OCI-LY1 (cell line): ENCODE measurements around the gene SMAD6.
A peak's percentile ranks its signal among the peaks of the same experiment; 100 is the strongest.

ENCODE experiments used
- H2AFZ ChIP-seq: fragments of 200-600 bp; sonication (generic), shearing (Covaris generic); 2 replicates; pipeline ENCODE4 v1.6.0; 2014; ENCODE audit warnings: antibody characterized with exemption, mild to moderate bottlenecking, low read length
- H3F3A ChIP-seq: fragments of 200-600 bp; sonication (generic), shearing (Covaris generic); 2 replicates; pipeline ENCODE4 v1.6.0; 2014; ENCODE audit warnings: mild to moderate bottlenecking, antibody characterized with exemption, low read length, moderate library complexity; ENCODE audit not compliant: insufficient read depth
- H3K27ac ChIP-seq: fragments of 200-600 bp; sonication (generic); 2 replicates; pipeline ENCODE4 v1.5.1; 2014; ENCODE audit warnings: low read length, mixed run types, mild to moderate bottlenecking, low read depth; ENCODE audit not compliant: poor library complexity, severe bottlenecking
- H3K27me3 ChIP-seq: fragments of 200-600 bp; sonication (generic); 2 replicates; pipeline ENCODE4 v1.6.0; 2014; ENCODE audit warnings: antibody characterized with exemption, mild to moderate bottlenecking, low read length, moderate library complexity; ENCODE audit not compliant: insufficient read depth
- H3K36me3 ChIP-seq: fragments of 200-600 bp; sonication (generic); 2 replicates; pipeline ENCODE4 v1.6.1; 2014; ENCODE audit warnings: mild to moderate bottlenecking, antibody characterized with exemption, low read length, moderate library complexity, mixed read lengths; ENCODE audit not compliant: insufficient read depth
- H3K4me1 ChIP-seq: fragments of 200-600 bp; sonication (generic); 2 replicates; pipeline ENCODE4 v1.5.1; 2014; ENCODE audit warnings: mild to moderate bottlenecking, low read length, moderate library complexity; ENCODE audit not compliant: insufficient read depth, severe bottlenecking
- H3K4me2 ChIP-seq: fragments of 200-600 bp; sonication (generic), shearing (Covaris generic); 2 replicates; pipeline ENCODE4 v1.6.1; 2014; ENCODE audit warnings: low read length
- H3K4me3 ChIP-seq: fragments of 200-600 bp; sonication (generic); 2 replicates; pipeline ENCODE4 v1.5.1; 2014; ENCODE audit warnings: low read length, low read depth, mild to moderate bottlenecking, mixed read lengths; ENCODE audit not compliant: poor library complexity, severe bottlenecking
- H3K79me2 ChIP-seq: fragments of 200-600 bp; shearing (Covaris generic); 2 replicates; pipeline ENCODE4 v1.6.1; 2016; ENCODE audit warnings: mixed run types, low read length, mixed read lengths; ENCODE audit not compliant: insufficient read depth
- H3K9ac ChIP-seq: fragments of 200-600 bp; sonication (generic), shearing (Covaris generic); 2 replicates; pipeline ENCODE4 v1.6.1; 2014; ENCODE audit warnings: mild to moderate bottlenecking, low read length, mixed read lengths
- H3K9me2 ChIP-seq: fragments of 200-600 bp; sonication (generic), shearing (Covaris generic); 2 replicates; pipeline ENCODE4 v1.6.1; 2014; ENCODE audit warnings: low read depth, mild to moderate bottlenecking, low read length, mixed read lengths
- H3K9me3 ChIP-seq: fragments of 200-600 bp; shearing (Covaris generic); 2 replicates; pipeline ENCODE4 v1.6.1; 2014; ENCODE audit warnings: low read length, mixed read lengths
- H4K20me1 ChIP-seq: fragments of 200-600 bp; sonication (generic), shearing (Covaris generic); 2 replicates; pipeline ENCODE4 v1.6.0; 2016; ENCODE audit warnings: mild to moderate bottlenecking, low read length; ENCODE audit not compliant: insufficient read depth
- CTCF ChIP-seq: fragments of 200-600 bp; sonication (generic), shearing (Covaris generic); IDR thresholded peaks from 2 replicates; pipeline ENCODE4 v1.5.1; 2017; ENCODE audit warnings: mild to moderate bottlenecking, antibody characterized with exemption, low read length, moderate library complexity, mixed read lengths
- EZH2 ChIP-seq: fragments of 200-600 bp; sonication (generic), shearing (Covaris generic); IDR thresholded peaks from 2 replicates; pipeline ENCODE4 v1.8.0; 2017; ENCODE audit warnings: borderline replicate concordance, mixed run types, mild to moderate bottlenecking, antibody characterized with exemption, low read length, moderate library complexity, mixed read lengths

Gene SMAD6

GRCh38 chr15:66788024-66788423 is 86.0 kb downstream of the SMAD6 start:
- H3K36me3 ChIP-seq: peaks cover 2% of the 10 kb centered on the region; the same call in 1 of the 2 replicates
- no peak overlapping the region for H3K27ac ChIP-seq
- H3K9me3 ChIP-seq: no peaks in the 10 kb centered on the region
- H3K79me2 ChIP-seq: no peaks in the 10 kb centered on the region
- H3K4me2 ChIP-seq: no peak overlapping the region
- H3K4me1 ChIP-seq: no peaks in the 10 kb centered on the region
- H3K27me3 ChIP-seq: no peaks in the 10 kb centered on the region
- no peaks in the 10 kb centered on the region for H4K20me1 ChIP-seq
- no peak overlapping the region for H3K4me3 ChIP-seq
- H3F3A ChIP-seq: no peaks in the 10 kb centered on the region
- no peaks in the 10 kb centered on the region for H3K9me2 ChIP-seq
- H3K9ac ChIP-seq: no peak overlapping the region
- no peak overlapping the region for H2AFZ ChIP-seq
- TF ChIP-seq EZH2: no peak
- no peak for TF ChIP-seq CTCF

- H3F3A ChIP-seq: no peaks in the 10 kb centered on the region
- no peak overlapping the region for H3K27ac ChIP-seq
- no peak for TF ChIP-seq EZH2
- TF ChIP-seq CTCF: peak; percentile 60
- no peaks in the 10 kb centered on the region for H3K9me2 ChIP-seq
- H3K79me2 ChIP-seq: no peaks in the 10 kb centered on the region
- no peaks in the 10 kb centered on the region for H4K20me1 ChIP-seq
- no peak overlapping the region for H3K4me2 ChIP-seq
- no peak overlapping the region for H3K9ac ChIP-seq
- no peaks in the 10 kb centered on the region for H3K27me3 ChIP-seq
- no peaks in the 10 kb centered on the region; the same call in 1 of the 2 replicates for H3K36me3 ChIP-seq
- H3K4me3 ChIP-seq: no peak overlapping the region
- H2AFZ ChIP-seq: no peak overlapping the region
- H3K9me3 ChIP-seq: no peaks in the 10 kb centered on the region
- no peaks in the 10 kb centered on the region for H3K4me1 ChIP-seq
Measured at GRCh38 chr15:66789029-66790025, 87.3 kb downstream of the SMAD6 start.

DNA sequence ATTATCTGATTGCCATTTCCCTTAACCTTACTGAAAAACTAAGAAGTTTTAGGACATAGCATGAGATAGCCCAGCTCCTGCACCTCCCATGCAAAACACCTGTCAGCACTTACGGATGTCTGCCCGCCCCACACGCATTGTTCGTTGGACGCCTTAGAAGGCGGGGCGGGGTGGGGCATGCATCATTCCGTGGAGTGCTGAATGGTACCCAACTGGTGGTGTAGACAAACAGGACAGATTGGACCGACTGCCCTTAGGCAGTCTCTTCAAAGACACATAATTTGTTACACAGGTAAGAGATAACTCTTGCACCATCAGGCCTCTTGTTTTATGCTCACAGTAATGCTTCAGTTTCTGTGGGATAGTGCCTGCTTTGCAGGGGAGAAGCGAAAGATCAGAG is 93.8 kb downstream of the SMAD6 start:
- TF ChIP-seq CTCF: no peak
- TF ChIP-seq EZH2: no peak
- Histone ChIP-seq H3K4me2 (no peak overlapping the region), H3K27me3 (peaks cover 5% of the 10 kb centered on the region; the same call in 1 of the 2 replicates), H3K9ac (no peak overlapping the region), H3K4me1 (no peaks in the 10 kb centered on the region), H3K36me3 (no peaks in the 10 kb centered on the region; the same call in 1 of the 2 replicates), H3K9me3 (no peaks in the 10 kb centered on the region), H4K20me1 (no peaks in the 10 kb centered on the region), H3K9me2 (no peaks in the 10 kb centered on the region), H3K4me3 (no peak overlapping the region), H3K79me2 (no peaks in the 10 kb centered on the region), H2AFZ (no peak overlapping the region), H3K27ac (no peak overlapping the region), H3F3A (no peaks in the 10 kb centered on the region)
